ENCODE data around the gene CIDEB. TPM values are rescaled to one million over a fixed set of nuclear protein-coding genes. Genes with fewer than 3 reads are reported as not detected.

Gene CIDEB
- total and polyA plus RNA-seq, 9 of the 15 experiments (the other 6 are each of a cell fraction or from before 2014, with no cell fraction given) = 0.03 to 0.35 (median 0.09) TPM; not detected in 3

DNA sequence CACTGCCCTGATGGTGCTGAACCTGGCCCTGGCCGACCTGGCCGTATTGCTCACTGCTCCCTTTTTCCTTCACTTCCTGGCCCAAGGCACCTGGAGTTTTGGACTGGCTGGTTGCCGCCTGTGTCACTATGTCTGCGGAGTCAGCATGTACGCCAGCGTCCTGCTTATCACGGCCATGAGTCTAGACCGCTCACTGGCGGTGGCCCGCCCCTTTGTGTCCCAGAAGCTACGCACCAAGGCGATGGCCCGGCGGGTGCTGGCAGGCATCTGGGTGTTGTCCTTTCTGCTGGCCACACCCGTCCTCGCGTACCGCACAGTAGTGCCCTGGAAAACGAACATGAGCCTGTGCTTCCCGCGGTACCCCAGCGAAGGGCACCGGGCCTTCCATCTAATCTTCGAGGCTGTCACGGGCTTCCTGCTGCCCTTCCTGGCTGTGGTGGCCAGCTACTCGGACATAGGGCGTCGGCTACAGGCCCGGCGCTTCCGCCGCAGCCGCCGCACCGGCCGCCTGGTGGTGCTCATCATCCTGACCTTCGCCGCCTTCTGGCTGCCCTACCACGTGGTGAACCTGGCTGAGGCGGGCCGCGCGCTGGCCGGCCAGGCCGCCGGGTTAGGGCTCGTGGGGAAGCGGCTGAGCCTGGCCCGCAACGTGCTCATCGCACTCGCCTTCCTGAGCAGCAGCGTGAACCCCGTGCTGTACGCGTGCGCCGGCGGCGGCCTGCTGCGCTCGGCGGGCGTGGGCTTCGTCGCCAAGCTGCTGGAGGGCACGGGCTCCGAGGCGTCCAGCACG is 8.2 kb upstream of the CIDEB start (continued):
- TF ChIP-seq CEBPG (CRISPR knock-in tag; IDR thresholded peaks at IDR 0.05) (no peak), CEBPG (tag; conservative IDR thresholded peaks at IDR 0.05 in 1 of 2, IDR thresholded peaks at IDR 0.05 in 1 of 2) (no peak), ZNF316 (IDR thresholded peaks at IDR 0.05) (peak; percentile 88), ESRRA (IDR thresholded peaks at IDR 0.05; ENCODE audit: borderline replicate concordance, low read depth) (0 out of 2 replicates have a peak, but pooled peaks have one; percentile 30), BCOR (IDR thresholded peaks at IDR 0.05) (no peak), RAD21 (CRISPR knock-in tag; conservative IDR thresholded peaks at IDR 0.05 in 1 of 2, IDR thresholded peaks at IDR 0.05 in 1 of 2) (peak in 1 of 2 experiments; percentile 8; a peak in 1 of 4 replicates), BRD4 (IDR thresholded peaks at IDR 0.05) (no peak), ZNF589 (CRISPR knock-in tag; IDR thresholded peaks at IDR 0.05; ENCODE audit: low read depth) (no peak), ZKSCAN8 (CRISPR knock-in tag; IDR thresholded peaks at IDR 0.05) (0 out of 2 replicates have a peak, but pooled peaks have one; percentile 46), POLR2B (IDR thresholded peaks at IDR 0.05; ENCODE audit: low read depth, partially characterized antibody) (peak; percentile 26), ETV5 (CRISPR knock-in tag; IDR thresholded peaks at IDR 0.05; ENCODE audit: low read depth) (peak; percentile 92), DPF2 (IDR thresholded peaks at IDR 0.05) (no peak), LCOR (CRISPR knock-in tag; IDR thresholded peaks at IDR 0.05) (0 out of 2 replicates have a peak, but pooled peaks have one; percentile 72)
- TF ChIP-seq, protein P1, sequence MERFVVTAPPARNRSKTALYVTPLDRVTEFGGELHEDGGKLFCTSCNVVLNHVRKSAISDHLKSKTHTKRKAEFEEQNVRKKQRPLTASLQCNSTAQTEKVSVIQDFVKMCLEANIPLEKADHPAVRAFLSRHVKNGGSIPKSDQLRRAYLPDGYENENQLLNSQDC (CRISPR knock-in tag; IDR thresholded peaks at IDR 0.05) = no peak
- TF ChIP-seq, protein P2, sequence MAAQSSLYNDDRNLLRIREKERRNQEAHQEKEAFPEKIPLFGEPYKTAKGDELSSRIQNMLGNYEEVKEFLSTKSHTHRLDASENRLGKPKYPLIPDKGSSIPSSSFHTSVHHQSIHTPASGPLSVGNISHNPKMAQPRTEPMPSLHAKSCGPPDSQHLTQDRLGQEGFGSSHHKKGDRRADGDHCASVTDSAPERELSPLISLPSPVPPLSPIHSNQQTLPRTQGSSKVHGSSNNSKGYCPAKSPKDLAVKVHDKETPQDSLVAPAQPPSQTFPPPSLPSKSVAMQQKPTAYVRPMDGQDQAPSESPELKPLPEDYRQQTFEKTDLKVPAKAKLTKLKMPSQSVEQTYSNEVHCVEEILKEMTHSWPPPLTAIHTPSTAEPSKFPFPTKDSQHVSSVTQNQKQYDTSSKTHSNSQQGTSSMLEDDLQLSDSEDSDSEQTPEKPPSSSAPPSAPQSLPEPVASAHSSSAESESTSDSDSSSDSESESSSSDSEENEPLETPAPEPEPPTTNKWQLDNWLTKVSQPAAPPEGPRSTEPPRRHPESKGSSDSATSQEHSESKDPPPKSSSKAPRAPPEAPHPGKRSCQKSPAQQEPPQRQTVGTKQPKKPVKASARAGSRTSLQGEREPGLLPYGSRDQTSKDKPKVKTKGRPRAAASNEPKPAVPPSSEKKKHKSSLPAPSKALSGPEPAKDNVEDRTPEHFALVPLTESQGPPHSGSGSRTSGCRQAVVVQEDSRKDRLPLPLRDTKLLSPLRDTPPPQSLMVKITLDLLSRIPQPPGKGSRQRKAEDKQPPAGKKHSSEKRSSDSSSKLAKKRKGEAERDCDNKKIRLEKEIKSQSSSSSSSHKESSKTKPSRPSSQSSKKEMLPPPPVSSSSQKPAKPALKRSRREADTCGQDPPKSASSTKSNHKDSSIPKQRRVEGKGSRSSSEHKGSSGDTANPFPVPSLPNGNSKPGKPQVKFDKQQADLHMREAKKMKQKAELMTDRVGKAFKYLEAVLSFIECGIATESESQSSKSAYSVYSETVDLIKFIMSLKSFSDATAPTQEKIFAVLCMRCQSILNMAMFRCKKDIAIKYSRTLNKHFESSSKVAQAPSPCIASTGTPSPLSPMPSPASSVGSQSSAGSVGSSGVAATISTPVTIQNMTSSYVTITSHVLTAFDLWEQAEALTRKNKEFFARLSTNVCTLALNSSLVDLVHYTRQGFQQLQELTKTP (IDR thresholded peaks at IDR 0.05; ENCODE audit: low read depth in 1 of 2, partially characterized antibody in 2 of 2) = no peak
- TF ChIP-seq, protein P3, sequence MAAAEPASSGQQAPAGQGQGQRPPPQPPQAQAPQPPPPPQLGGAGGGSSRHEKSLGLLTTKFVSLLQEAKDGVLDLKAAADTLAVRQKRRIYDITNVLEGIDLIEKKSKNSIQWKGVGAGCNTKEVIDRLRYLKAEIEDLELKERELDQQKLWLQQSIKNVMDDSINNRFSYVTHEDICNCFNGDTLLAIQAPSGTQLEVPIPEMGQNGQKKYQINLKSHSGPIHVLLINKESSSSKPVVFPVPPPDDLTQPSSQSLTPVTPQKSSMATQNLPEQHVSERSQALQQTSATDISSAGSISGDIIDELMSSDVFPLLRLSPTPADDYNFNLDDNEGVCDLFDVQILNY (CRISPR knock-in tag; IDR thresholded peaks at IDR 0.05) = peak; percentile 74; the same call in 1 of the 2 replicates
- TF ChIP-seq, protein P4, sequence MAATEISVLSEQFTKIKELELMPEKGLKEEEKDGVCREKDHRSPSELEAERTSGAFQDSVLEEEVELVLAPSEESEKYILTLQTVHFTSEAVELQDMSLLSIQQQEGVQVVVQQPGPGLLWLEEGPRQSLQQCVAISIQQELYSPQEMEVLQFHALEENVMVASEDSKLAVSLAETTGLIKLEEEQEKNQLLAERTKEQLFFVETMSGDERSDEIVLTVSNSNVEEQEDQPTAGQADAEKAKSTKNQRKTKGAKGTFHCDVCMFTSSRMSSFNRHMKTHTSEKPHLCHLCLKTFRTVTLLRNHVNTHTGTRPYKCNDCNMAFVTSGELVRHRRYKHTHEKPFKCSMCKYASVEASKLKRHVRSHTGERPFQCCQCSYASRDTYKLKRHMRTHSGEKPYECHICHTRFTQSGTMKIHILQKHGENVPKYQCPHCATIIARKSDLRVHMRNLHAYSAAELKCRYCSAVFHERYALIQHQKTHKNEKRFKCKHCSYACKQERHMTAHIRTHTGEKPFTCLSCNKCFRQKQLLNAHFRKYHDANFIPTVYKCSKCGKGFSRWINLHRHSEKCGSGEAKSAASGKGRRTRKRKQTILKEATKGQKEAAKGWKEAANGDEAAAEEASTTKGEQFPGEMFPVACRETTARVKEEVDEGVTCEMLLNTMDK (IDR thresholded peaks at IDR 0.05; ENCODE audit: borderline replicate concordance, insufficient read depth, low read depth, low read length, poor library complexity, severe bottlenecking) = peak; percentile 15

Data from K562 (cell line).